Right lobe of liver (tissue), 6 donors: ENCODE data around the gene PRKG2. TPM values are rescaled to one million over a fixed set of nuclear protein-coding genes. Genes with fewer than 3 reads are reported as not detected.

ENCODE experiments used
- ATAC-seq, 4 donors: fragments of 200-7000 bp; cut with Tn5 transposase; one replicate each; pipeline ENCODE4 v1.9.1; 2020; ENCODE audit warnings: mild to moderate bottlenecking in 4 of 4, moderate library complexity in 4 of 4
- DNase-seq, 3 donors: peaks; one replicate each; pipeline ENCODE4 v3.0.0-alpha.2; 2020
- H3K27ac ChIP-seq, 3 donors: fragments of 200-600 bp; one replicate each; pipeline ENCODE4 v1.8.0; 2022
- H3K27me3 ChIP-seq, 2 donors: fragments of 200-600 bp; one replicate each; pipeline ENCODE4 v1.8.0; 2022
- H3K36me3 ChIP-seq, 4 donors: fragments of 200-600 bp; sonication (generic) in 1 of 4; one replicate each; pipeline versions ENCODE4 v1.5.1 to v1.8.0; 2017 to 2022; ENCODE audit warnings: control low read depth in 1 of 4
- H3K4me1 ChIP-seq, 4 donors: fragments of 200-600 bp; sonication (generic) in 1 of 4; one replicate each; pipeline versions ENCODE4 v1.5.1 to v1.8.0; 2017 to 2022; ENCODE audit warnings: control low read depth in 1 of 4
- H3K4me3 ChIP-seq, 3 donors: fragments of 200-600 bp; one replicate each; pipeline ENCODE4 v1.8.0; 2022
- H3K9me3 ChIP-seq, 4 donors: fragments of 200-600 bp; sonication (generic) in 1 of 4; one replicate each; pipeline versions ENCODE4 v1.5.1 to v1.8.0; 2017 to 2022; ENCODE audit warnings: control low read depth in 1 of 4
- CTCF ChIP-seq, 4 donors: fragments of 200-600 bp in 3 of 4; fragments of 450-650 bp in 1 of 4; IDR thresholded peaks; one replicate each; pipeline versions ENCODE4 v1.5.1 to v1.8.0; 2016 to 2022; ENCODE audit warnings: antibody characterized with exemption in 4 of 4, mild to moderate bottlenecking in 2 of 4
- POLR2A ChIP-seq: fragments of 450-650 bp; IDR thresholded peaks from one replicate; pipeline ENCODE4 v1.6.1; 2017; ENCODE audit warnings: antibody characterized with exemption, mild to moderate bottlenecking
- WGBS: methylation state at CpG from one replicate; pipeline ENCODE4 v1.1.6; 2018; ENCODE audit warnings: low coverage, low lambda C conversion rate; ENCODE audit not compliant: insufficient coverage; ENCODE audit errors: missing lambda C conversion rate; 5-methylcytosine and 5-hydroxymethylcytosine counted together
- intact Hi-C, 2 donors: fragments of 100-400 bp; cut with DNase I; formaldehyde crosslinking; loops; one replicate each; pipeline versions ENCODE4 v1.11.2 to v1.14.1; 2022
- total RNA-seq, 6 experiments: library from RNA; depleted of rRNA in 2 of 6; stranded (reverse); fragments of >200 nt in 2 of 6; fragmentation: NEBNext Ultra II Directional in 3 of 6; extraction: Animal tissue kit (Norgen Biotek cat#: 25700) in 3 of 6; gene quantifications; one replicate each; pipeline versions ENCODE4 v1.1.0 to v1.2.4, GENCODE V29; 2016 to 2023
- donor health status: DM: no; HTN: yes; CAD: no.
- donor health status: DM: no; HTN: no; CAD: no.
- donor health status: DM: no; HTN: no; CAD: no.
- donor health status: DM: no; HTN: yes; CAD: no.
- donor health status: DM: no; HTN: yes; CAD: no.

The PRKG2 gene
- total RNA-seq, 6 experiments from 2014 or later, result 0.17 TPM; not detected in 5

- DNase-seq, result no peak
- H3K36me3 ChIP-seq, result no peaks in the 10 kb centered on the region
- WGBS, result 25% methylated on average over 2 of the region's 4 CpGs
- no peaks in the 10 kb centered on the region for H3K9me3 ChIP-seq
- intact Hi-C loops, result no loop called here
- H3K4me3 ChIP-seq, result no peak overlapping the region
- no peaks in the 10 kb centered on the region for H3K4me1 ChIP-seq
- H3K27me3 ChIP-seq, result no peaks in the 10 kb centered on the region
- no peak overlapping the region for H3K27ac ChIP-seq
- no peak for ATAC-seq
- TF ChIP-seq POLR2A (no peak), CTCF (IDR thresholded peaks at IDR 0.05) (no peak)
Observed at GRCh38 chr4:81131066-81131465, 84.0 kb downstream of the PRKG2 start.

GRCh38 chr4:81130569-81130968, 84.5 kb downstream of the PRKG2 start:
- intact Hi-C loops, result no loop called here
- Histone ChIP-seq H3K27me3 (no peaks in the 10 kb centered on the region), H3K36me3 (no peaks in the 10 kb centered on the region), H3K9me3 (no peaks in the 10 kb centered on the region), H3K27ac (no peak overlapping the region), H3K4me1 (no peaks in the 10 kb centered on the region), H3K4me3 (no peak overlapping the region)
- DNase-seq (no peak), ATAC-seq (no peak)
- no peak for TF ChIP-seq POLR2A
- no peak for TF ChIP-seq CTCF (IDR thresholded peaks at IDR 0.05)
- WGBS, result 33% methylated on average over 1 of the region's 7 CpGs

GRCh38 chr4:81120055-81120454, 95.0 kb downstream of the PRKG2 start:
- H3K4me1 ChIP-seq, result no peaks in the 10 kb centered on the region
- 74% methylated on average over 5 of the region's 5 CpGs for WGBS
- no peak overlapping the region for H3K4me3 ChIP-seq
- DNase-seq (no peak), ATAC-seq (no peak)
- intact Hi-C loops, result no loop called here
- TF ChIP-seq POLR2A (no peak), CTCF (IDR thresholded peaks at IDR 0.05) (no peak)
- H3K9me3 ChIP-seq, result no peaks in the 10 kb centered on the region
- no peaks in the 10 kb centered on the region for H3K27me3 ChIP-seq
- H3K27ac ChIP-seq, result no peak overlapping the region
- H3K36me3 ChIP-seq, result no peaks in the 10 kb centered on the region

- Histone ChIP-seq H3K4me3 (no peak overlapping the region), H3K27ac (no peak overlapping the region), H3K36me3 (no peaks in the 10 kb centered on the region), H3K9me3 (no peaks in the 10 kb centered on the region), H3K4me1 (no peaks in the 10 kb centered on the region), H3K27me3 (no peaks in the 10 kb centered on the region)
- TF ChIP-seq CTCF (IDR thresholded peaks at IDR 0.05), result no peak
- no peak for TF ChIP-seq POLR2A
- intact Hi-C loops, result no loop called here
- ATAC-seq (no peak), DNase-seq (no peak)
- 67% methylated on average over 7 of the region's 7 CpGs for WGBS
Observed at GRCh38 chr4:81118086-81118485, 96.9 kb downstream of the PRKG2 start.

- WGBS, result 36% methylated on average over 1 of the region's 1 CpG
- no peak for ATAC-seq
- TF ChIP-seq POLR2A (no peak), CTCF (IDR thresholded peaks at IDR 0.05) (no peak)
- Histone ChIP-seq H3K4me3 (no peak overlapping the region), H3K27ac (no peak overlapping the region), H3K9me3 (no peaks in the 10 kb centered on the region), H3K36me3 (no peaks in the 10 kb centered on the region), H3K27me3 (no peaks in the 10 kb centered on the region), H3K4me1 (no peaks in the 10 kb centered on the region)
- intact Hi-C loops, result no loop called here
- DNase-seq, result no peak
Observed at GRCh38 chr4:81116566-81116965, 98.5 kb downstream of the PRKG2 start.
